ENCODE measurements around the gene APBA3.
"Not testable (repeated sequence)": the region's sequence is repeated elsewhere in the genome, so short reads cannot be mapped to it uniquely, and the experiment has no call there.

Gene APBA3

DNA sequence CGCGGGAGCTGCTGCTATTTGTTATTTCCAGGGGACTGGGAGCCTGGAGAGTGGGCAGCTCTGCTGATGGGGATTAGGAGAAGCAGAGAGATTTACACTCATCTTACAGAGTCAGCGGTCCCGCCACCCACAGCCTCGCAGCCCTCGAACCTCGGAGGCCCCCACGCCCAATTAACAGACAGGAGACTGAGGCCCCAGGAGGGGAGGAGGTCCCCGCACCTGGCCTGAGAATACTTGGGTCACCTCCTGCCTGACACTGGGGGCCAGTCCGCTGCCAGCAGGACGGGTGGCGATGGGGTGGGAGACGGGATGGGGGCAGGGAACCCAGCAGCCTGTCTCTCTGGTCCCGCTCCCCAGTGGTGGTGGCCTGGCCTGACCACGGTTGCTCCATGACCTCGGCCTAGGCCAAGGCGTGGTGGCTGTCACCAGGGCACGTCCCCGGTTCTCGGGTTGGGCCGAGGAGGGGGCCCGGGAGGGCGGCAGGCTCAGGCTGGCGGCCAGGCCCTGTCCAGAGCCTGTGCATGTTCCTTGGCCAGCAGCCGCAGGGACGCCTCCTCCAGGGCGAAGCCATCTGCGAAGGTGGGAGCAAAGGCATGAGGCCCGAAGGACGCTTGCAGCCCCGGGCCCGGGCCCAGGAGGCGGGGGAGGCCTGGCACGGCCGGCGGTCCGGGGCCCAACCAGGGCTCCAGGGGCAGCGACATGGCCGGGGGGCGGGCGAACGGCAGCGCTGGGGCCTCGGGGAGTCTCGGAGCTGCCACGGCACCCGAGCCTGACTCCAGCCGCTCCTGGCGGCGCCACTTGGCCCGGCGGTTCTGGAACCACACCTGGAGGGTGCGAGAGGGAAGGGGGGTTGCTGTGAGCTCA lies 8.9 kb upstream of the APBA3 start:
- TF ChIP-seq POLR2A (IDR thresholded peaks at IDR 0.05; ENCODE audit: low read length) (no peak), GATA1 (IDR thresholded peaks at IDR 0.05; ENCODE audit: low read depth, low read length) (no peak)
- DNase-seq, result no peak

DNA sequence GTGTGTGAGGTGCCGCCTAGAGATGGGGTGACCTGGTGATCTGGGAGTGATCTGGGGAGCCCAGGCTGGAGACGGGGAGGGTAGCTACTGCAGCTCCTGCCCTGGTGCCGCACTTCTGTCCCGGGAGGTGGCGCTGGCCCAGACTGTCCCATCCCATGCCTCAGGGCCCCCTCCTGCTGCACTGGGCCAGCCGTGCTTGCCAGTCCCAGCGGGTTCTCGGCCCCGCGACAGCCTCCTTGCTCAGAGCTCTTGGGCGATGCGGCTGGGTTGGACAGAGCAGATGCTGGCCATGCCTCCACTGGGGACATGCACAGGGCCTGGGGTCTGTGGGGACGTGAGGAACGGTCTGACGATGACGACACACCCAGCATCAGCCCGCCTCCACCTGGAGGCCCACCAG lies 8.0 kb upstream of the APBA3 start:
- no peak for DNase-seq
- TF ChIP-seq GATA1 (IDR thresholded peaks at IDR 0.05; ENCODE audit: low read depth, low read length) (no peak), POLR2A (IDR thresholded peaks at IDR 0.05; ENCODE audit: low read length) (no peak)

DNA sequence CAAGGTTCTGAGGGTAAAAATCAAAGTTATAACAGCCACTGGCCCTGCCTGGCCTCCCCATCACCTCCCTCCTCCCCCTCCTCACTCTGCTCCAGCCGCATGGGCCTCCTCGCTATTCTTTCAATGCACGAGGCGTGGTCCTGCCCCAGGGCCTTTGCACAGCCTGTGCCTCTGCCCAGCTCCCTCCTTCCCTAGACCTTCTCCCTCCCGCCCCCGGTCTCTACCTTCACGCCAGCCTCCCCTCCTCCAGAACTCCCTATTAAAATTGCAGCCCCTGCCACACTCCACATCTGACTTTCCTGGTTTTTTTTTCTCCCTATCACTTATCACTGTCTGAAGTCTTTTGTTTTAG lies 7.2 kb upstream of the APBA3 start:
- no peak for TF ChIP-seq POLR2A (IDR thresholded peaks at IDR 0.05; ENCODE audit: low read length)
- no peak for DNase-seq

DNA sequence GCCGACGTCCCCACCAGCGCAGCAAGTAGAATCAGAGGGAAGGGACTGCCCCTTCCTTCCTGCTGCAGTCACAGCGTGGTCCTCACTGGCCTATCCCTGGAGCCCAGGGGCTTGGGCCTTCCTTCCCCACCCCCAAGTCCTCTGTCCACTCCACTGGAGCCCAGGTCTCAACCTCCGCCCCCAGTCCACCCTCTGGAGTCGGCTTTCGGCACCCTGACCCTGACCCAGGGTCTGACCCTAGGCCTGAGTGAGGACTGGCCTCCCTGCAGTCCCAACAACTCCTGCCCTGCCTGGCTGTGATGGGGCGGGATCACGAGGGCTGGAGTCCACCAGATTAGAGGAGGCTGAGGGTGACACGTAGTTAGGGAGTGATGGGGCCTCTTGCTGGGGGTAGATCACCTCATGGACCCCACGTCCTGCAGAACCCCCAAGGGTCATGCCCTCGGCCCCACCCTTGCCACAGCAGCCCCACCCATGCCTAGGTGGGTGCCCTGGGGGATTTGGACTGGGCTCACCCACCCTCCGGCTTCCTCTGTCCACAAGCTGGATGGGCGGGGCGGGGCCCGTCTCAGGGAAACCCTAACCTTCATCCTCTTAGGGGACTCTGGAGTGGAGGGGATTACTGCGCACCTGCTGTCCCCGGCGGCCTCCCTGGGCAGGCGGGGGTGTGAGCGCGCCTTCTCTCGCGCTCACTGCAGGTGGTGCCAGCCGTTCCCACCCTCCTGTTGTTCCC lies 6.7 kb upstream of the APBA3 start:
- DNase-seq, result no peak
- no peak for TF ChIP-seq GATA1 (IDR thresholded peaks at IDR 0.05; ENCODE audit: low read depth, low read length)
- no peak for TF ChIP-seq POLR2A (IDR thresholded peaks at IDR 0.05; ENCODE audit: low read length)

DNA sequence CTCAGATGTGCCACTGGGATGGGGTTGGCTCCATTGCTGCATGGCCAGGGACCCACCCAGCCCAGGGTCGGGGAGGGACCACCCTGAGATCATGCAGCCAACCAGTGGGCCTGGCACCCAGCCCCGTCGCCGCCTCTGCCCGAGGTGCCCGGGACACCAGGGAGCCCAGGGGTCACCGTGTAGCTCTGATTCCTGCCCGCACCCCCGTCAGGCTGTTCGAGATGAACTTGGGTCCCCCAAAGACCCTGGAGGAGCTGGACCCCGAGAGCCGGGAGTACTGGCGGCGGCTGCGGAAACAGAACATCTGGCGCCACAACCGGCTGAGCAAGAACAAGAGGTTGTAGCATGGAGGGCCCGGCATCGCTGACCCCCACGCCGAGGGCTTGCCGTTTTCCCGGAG lies 5.6 kb upstream of the APBA3 start:
- TF ChIP-seq POLR2A (IDR thresholded peaks at IDR 0.05; ENCODE audit: low read length) (no peak), GATA1 (IDR thresholded peaks at IDR 0.05; ENCODE audit: low read depth, low read length) (no peak)
- DNase-seq, result no peak

DNA sequence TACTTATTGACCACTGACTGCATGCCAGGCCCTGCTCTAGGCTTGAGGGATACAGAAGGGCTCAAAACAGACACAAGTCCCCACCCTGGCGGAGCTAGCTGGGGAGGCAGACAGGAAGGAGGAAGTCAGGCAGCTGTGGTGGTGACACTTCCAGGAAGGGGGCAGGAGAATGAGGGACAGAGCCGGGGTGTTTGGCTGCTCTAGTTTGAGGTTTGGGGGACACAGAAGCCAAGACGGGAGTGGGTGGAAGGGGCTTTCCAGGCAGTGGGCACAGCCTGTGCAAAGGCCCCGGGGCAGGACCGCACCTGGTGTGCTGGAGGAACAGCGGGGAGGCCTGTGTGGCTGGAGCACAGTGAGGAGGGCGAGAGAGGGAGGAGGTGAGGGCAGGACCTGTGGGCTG lies 5.0 kb upstream of the APBA3 start:
- DNase-seq, result no peak
- TF ChIP-seq GATA1 (IDR thresholded peaks at IDR 0.05; ENCODE audit: low read depth, low read length), result no peak
- TF ChIP-seq POLR2A (IDR thresholded peaks at IDR 0.05; ENCODE audit: low read length), result no peak

DNA sequence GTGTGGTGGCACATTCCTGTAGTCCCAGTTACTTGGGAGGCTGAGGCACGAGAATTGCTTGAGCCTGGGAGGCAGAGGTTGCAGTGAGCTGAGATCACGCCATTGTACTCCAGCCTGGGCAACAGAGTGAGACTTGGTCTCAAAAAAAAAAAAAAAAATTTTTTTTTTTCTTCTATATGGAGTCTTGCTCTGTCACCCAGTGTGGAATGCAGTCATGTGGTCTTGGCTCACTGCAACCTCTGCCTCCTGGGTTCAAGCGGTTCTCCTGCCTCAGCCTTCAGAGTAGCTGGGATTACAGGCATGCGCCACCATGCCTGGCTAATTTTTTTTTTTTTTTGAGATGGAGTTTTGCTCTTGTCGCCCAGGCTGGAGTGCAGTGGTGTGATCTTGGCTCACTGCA lies 4.3 kb upstream of the APBA3 start:
- DNase-seq, result not testable (repeated sequence)

DNA sequence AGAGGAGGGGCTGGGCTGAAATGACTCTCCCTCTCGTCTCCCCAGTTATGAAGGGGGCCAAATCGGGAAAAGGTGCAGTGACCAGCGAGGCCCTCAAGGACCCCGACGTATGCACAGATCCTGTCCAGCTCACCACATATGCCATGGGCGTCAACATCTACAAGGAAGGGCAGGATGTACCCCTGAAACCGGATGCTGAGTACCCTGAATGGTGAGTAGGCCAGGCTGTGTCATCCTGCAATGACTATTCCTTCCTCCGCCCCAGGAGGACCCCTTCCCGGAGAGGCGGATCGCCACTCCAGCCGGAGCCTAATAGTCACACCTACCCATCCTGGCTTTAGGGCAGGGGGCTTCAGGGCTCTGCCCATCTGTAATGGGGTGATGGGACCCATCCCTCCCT lies 3.6 kb upstream of the APBA3 start:
- TF ChIP-seq GATA1 (IDR thresholded peaks at IDR 0.05; ENCODE audit: low read depth, low read length) (no peak), POLR2A (IDR thresholded peaks at IDR 0.05; ENCODE audit: low read length) (no peak)
- DNase-seq, result no peak

DNA sequence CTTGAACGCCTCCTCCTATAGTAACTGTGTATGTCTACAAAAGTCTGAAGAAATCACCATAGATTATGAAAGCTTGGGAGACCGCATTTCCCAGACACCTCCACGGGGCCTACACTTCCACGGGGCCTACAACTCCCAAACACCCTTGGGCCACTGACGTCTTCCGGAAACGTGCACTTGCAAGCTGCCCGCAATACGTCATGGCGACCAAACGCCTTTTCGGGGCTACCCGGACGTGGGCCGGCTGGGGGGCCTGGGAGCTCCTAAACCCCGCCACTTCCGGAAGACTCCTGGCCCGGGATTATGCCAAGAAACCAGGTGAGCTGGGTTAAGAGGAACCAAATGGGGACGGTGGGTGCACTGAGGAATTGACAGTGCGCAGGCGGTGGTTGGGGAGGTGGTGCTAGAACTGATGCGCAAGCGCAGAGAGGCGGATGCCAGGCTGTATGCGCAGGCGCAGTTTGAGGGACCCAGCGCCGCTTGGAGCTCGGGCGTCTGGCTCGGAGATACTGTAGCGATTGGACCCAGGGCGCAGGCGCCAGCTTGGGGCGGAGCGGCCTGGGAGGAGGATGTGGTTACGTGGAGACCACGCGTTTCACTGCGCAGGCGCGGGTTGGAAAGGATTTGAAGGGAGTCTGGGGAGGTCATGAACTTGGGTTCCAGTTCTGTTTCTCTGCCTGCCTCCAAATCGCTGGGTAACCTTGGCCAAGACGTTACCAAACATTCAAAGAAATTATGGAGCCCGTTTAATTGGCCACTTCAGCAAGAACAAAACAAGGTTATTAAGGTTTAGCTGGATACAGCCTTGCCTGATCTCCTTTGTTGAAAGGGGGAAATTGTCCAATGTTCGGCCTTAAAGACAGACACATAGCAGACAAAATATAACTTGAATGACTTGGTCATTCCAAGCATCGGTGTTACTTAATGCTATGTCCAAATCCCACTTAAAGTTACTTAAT lies 1.3 kb upstream of the APBA3 start, which contains the start of gene MRPL54:
Gene MRPL54 (plus strand): TSS at position 182 of the 959 bp plus-strand sequence. CDS start 19 bp downstream, at position 201.
- DNase-seq, result peak; percentile 99 to 100
- peak; percentile 94 for TF ChIP-seq POLR2A (IDR thresholded peaks at IDR 0.05; ENCODE audit: low read length)
- no peak for TF ChIP-seq GATA1 (IDR thresholded peaks at IDR 0.05; ENCODE audit: low read depth, low read length)

DNA sequence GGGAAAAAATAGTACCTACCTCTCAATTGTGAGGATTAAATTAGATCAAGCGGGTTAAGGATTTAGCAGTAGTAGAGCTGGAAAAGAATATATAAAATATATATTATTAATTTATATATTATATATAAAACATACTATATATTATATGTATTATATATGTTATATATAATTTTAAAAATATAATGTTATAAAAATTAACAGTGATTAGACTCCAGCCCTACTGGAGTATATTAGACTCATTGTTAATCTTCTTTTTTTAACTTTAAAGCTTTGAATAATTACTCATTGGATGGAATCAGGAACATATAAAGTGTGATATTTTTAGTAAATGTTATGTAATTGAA lies 610 bp upstream of the APBA3 start:
- DNase-seq, result no peak
- no peak for TF ChIP-seq POLR2A (IDR thresholded peaks at IDR 0.05; ENCODE audit: low read length)
- no peak for TF ChIP-seq GATA1 (IDR thresholded peaks at IDR 0.05; ENCODE audit: low read depth, low read length)

DNA sequence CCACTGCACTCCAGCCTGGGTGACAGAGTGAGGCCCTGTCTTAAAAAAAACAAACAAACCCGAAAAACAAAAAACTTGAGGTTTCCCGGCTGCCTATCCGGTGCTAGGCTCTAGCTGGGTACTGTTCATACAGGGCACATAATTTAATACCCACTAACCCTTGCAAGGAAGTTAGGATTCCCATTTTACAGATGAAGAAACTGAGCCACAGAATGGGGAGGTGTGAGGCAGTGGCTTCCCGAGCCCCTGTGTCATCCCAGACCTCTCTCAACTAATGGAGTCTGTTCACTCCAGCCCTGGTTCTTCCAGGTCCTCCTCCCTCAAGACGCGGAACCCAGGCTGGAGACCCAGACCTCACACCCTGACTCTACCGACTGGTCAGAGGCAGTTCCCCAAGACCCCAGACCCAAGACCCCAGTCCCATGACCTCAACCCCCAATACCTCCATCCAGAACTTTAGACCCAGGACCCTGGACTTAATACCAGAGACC lies 576 bp downstream of the APBA3 start:
- DNase-seq, result peak in 1 of 2 experiments; percentile 46
- TF ChIP-seq POLR2A (IDR thresholded peaks at IDR 0.05; ENCODE audit: low read length) (no peak), GATA1 (IDR thresholded peaks at IDR 0.05; ENCODE audit: low read depth, low read length) (no peak)

DNA sequence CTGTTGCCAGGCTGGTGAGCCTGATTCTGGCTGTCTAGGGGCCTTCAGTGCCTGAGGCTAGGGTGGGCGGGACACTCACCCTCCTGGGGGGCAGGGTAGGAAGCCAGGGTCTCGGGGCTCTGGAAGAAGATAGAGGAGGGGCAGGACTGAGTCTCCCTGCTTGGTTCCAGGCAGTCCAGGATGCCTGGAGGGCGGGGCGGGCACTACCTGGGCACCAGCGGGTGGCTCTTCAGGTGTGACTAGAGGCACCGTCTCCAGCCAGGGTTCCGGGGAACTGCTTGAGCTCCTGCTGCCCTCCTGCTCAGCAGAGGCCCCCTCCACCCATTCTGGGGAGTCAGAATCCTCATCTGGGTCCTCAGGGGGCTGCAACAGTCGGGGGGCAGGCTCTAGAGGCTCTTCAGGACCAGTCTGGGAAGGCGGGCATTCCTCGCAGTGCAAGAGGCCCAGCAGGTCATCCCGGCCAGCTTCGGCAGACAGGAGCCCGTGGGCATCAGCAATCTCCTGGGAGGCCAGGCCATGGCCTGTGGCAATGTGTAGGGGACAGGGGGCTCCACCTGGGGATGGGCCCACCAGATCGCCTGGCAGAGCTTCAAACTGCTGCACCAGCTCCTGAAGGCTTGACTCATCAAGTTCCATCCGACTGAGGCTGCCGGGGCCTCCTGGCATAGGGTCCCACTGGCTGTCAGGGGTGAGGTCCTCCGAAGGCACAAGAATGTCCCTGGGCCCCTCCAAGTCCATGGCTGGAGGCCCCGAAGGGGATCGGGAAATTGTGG lies 1.8 kb downstream of the APBA3 start:
- TF ChIP-seq GATA1 (IDR thresholded peaks at IDR 0.05; ENCODE audit: low read depth, low read length), result no peak
- no peak for TF ChIP-seq POLR2A (IDR thresholded peaks at IDR 0.05; ENCODE audit: low read length)

DNA sequence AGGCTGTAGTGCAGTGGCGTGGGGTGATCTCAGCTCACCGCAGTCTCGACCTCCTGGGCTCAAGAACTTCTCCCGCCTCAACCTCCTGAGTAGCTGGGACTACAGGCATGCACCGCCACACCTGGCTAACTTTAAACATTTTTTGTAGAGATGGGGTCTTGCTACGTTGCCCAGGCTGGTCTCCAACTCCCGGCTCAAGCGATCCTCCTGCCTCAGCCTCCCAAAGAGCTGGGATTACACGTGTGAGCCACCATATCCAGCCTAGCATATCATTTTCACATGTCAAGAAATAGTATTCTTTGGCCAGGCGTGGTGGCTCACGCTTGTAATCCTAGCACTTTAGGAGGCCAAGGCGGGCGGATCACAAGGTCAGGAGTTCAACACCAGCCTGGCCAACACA lies 3.2 kb downstream of the APBA3 start:
- not testable (repeated sequence) for DNase-seq

More for the DNA sequence above, 1.8 kb downstream of the APBA3 start:
- DNase-seq, result no peak

DNA sequence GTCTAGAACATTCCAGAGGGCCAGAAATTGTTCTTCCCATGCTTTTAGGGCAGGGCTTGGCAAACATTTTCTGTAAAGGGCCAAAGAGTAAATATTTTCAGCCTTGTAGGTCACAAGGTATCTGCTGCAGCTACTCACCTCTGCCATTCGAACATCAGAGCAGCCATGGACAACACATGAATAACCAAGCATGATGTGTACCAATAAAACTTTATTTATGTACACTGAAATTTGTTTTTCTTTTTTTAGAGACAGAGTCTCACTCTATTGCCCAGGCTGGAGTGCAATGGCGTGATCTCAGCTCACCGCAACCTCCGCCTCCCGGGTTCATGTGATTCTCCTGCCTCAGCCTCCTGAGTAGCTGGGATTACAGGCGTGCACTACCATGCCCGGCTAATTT lies 3.8 kb downstream of the APBA3 start:
- DNase-seq, result not testable (repeated sequence)

Measured in erythroblast (primary cell).